ENCODE data around the gene LST1. TPM values are rescaled to one million over a fixed set of nuclear protein-coding genes. Genes with fewer than 3 reads are reported as not detected.

LST1 gene
- total RNA-seq (2022; extraction: Qiagen RNA extraction; ENCODE audit: low read depth): 0.28 to 1.3 TPM in 2 of 5 replicates, not detected in the others

GRCh38 chr6:31586008-31586407, at the start of gene LST1:
Gene LST1, plus strand, starts transcription at chr6:31586277. Its CDS starts 1,023 bp downstream, at chr6:31587300.

DNA sequence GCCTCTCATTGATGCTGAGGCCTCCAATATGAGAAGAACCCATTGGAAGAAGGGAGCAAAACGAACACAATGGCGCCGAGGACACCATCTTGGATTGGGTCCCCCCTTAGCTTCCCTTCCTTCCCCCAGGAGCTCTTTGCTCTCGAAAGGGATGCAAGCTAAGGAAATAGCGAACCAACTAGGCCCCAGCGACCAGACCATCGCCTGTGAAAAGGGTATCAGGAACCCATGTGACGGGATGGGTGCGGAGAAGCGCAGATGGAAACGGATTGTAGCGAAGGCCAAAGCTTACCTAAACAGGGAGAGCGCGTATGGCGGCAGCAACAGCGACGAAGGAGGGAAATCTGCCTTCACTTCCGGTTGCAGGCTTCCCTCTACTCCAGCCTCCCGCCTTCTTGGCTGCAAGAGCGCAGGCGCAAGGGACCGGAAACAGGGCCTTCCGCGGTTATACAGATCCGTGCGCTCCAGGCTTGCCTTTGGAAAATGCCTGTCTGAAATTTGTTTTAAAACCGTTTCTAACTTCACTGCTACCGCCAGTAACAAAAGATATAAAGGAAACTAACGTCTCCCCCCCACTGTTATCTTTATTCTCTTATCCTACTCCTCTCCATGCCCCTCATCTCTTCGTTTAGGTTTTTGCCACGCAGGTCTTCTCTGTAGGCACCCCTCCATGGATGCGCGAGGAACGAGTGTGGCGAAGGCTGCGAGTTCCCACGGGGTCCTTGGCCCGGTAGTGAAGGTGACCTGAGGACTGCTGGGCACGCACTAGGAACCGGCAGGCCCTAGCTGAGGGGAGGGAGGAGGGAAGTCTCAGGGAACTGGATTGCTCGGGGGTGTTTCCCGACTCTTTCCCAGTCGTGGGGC, 44.2 kb upstream of the LST1 start, which contains the start of gene DDX39B:
Gene DDX39B, minus strand, starts transcription at position 346 of the 864 bp plus-strand sequence. CDS start 1,471 bp downstream, outside the sequence.

GRCh38 chr6:31546339-31546957, 39.6 kb upstream of the LST1 start, which contains the start of gene ATP6V1G2:
Gene ATP6V1G2, minus strand, starts transcription at chr6:31546608. Its CDS starts 49 bp downstream, at chr6:31546559.

GRCh38 chr6:31546958-31547726, 38.9 kb upstream of the LST1 start, which contains the start of gene NFKBIL1:
Gene NFKBIL1, plus strand, starts transcription at chr6:31547608. Its CDS starts 87 bp downstream, at chr6:31547695.

GRCh38 chr6:31572041-31572911, 13.8 kb upstream of the LST1 start, which contains the start of gene LTA:
Gene LTA, plus strand, starts transcription at chr6:31572289. Its CDS starts 454 bp downstream, at chr6:31572743.

DNA sequence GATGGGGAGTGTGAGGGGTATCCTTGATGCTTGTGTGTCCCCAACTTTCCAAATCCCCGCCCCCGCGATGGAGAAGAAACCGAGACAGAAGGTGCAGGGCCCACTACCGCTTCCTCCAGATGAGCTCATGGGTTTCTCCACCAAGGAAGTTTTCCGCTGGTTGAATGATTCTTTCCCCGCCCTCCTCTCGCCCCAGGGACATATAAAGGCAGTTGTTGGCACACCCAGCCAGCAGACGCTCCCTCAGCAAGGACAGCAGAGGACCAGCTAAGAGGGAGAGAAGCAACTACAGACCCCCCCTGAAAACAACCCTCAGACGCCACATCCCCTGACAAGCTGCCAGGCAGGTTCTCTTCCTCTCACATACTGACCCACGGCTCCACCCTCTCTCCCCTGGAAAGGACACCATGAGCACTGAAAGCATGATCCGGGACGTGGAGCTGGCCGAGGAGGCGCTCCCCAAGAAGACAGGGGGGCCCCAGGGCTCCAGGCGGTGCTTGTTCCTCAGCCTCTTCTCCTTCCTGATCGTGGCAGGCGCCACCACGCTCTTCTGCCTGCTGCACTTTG, 10.7 kb upstream of the LST1 start, which contains the start of gene TNF:
Gene TNF, plus strand, starts transcription at position 231 of the 567 bp plus-strand sequence. Its CDS starts 177 bp downstream, at position 408.

GRCh38 chr6:31582230-31582643, 3.8 kb upstream of the LST1 start, which contains the start of gene LTB:
Gene LTB, minus strand, starts transcription at chr6:31582424. Its CDS starts 7 bp downstream, at chr6:31582417.

DNA sequence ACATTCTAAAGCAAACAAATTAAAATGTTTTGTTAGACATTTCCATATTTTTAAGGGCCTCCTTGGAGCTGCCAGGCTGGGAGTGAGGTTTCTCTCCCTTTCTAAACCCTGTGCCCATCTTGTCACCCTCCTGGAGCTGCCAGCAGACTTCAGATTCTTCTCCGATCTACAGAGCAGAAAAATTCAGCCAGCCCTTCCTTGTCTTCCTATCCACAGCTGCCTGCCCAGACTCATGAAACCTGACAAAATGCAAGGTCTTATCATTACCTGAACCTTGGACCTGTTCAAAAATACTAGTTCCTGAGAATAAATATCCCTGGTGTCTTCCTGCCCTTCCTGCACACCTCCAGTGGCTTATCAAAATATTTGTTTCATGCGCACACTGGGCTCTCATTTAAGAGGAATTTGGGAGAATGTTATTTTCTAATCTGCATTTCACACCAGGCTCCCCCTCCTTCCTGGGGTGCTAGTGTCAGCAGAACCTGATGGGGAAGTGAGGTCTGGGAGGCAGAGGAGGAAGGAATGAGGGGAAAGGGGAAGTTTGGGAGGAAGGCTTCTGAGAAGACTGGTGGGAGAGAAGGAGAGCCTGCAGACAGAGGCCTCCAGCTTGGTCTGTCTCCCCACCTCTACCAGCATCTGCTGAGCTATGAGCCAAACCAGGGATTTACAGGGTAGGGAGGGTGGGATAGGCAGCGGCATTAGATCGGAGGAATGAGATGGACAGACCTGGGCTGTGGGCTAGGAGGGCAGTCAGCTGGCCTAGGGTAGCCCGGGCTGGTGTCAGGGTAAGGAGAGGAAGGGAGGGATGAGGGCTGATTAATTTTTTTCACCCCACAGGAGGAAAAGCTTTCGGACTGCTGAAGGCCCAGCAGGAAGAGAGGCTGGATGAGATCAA, 28.9 kb downstream of the LST1 start, which contains the start of gene AIF1:
Gene AIF1, plus strand, starts transcription at position 551 of the 895 bp plus-strand sequence. Its CDS starts 96 bp downstream, at position 647.

GRCh38 chr6:31620586-31621319, 34.7 kb downstream of the LST1 start, which contains the start of gene PRRC2A:
Gene PRRC2A, plus strand, starts transcription at chr6:31620715. Its CDS starts 2,075 bp downstream, at chr6:31622790.

Other genes with a start within 250 kb of the LST1 start
- gene HLA-B, start 229.1 kb upstream of the LST1 start, total RNA-seq (2022; extraction: Qiagen RNA extraction; ENCODE audit: low read depth): 24.5 to 36.5 TPM (median 29.0 TPM) in 5 replicates
- 25.6 to 27.7 TPM (median 26.8 TPM) in 5 replicates for gene MICA, start 182.7 kb upstream of the LST1 start, total RNA-seq (2022; extraction: Qiagen RNA extraction; ENCODE audit: low read depth)
- 6.0 to 8.4 TPM (median 7.5 TPM) in 5 replicates for gene MICB, start 88.1 kb upstream of the LST1 start, total RNA-seq (2022; extraction: Qiagen RNA extraction; ENCODE audit: low read depth)
- gene MCCD1, start 57.3 kb upstream of the LST1 start, total RNA-seq (2022; extraction: Qiagen RNA extraction; ENCODE audit: low read depth): not detected in 5 replicates
- 340 to 430 TPM (median 406 TPM) in 5 replicates for gene DDX39B, start 44.3 kb upstream of the LST1 start, total RNA-seq (2022; extraction: Qiagen RNA extraction; ENCODE audit: low read depth)
- 0.48 to 0.86 TPM (median 0.65 TPM) in 5 replicates for gene ATP6V1G2, start 39.7 kb upstream of the LST1 start, total RNA-seq (2022; extraction: Qiagen RNA extraction; ENCODE audit: low read depth)
- gene NFKBIL1, start 38.7 kb upstream of the LST1 start, total RNA-seq (2022; extraction: Qiagen RNA extraction; ENCODE audit: low read depth): 9.3 to 11.8 TPM (median 11.3 TPM) in 5 replicates
- 0.10 TPM in 1 of 5 replicates, not detected in the others for gene LTA, start 14.0 kb upstream of the LST1 start, total RNA-seq (2022; extraction: Qiagen RNA extraction; ENCODE audit: low read depth)
- 0.10 to 0.19 TPM in 2 of 5 replicates, not detected in the others for gene TNF, start 10.7 kb upstream of the LST1 start, total RNA-seq (2022; extraction: Qiagen RNA extraction; ENCODE audit: low read depth)
- 0.25 to 0.57 TPM (median 0.49 TPM) in 4 of 5 replicates, not detected in the other for gene LTB, start 3.9 kb upstream of the LST1 start, total RNA-seq (2022; extraction: Qiagen RNA extraction; ENCODE audit: low read depth)
- gene NCR3, start 6.7 kb downstream of the LST1 start, total RNA-seq (2022; extraction: Qiagen RNA extraction; ENCODE audit: low read depth): not detected in 5 replicates
- gene AIF1, start 29.0 kb downstream of the LST1 start, total RNA-seq (2022; extraction: Qiagen RNA extraction; ENCODE audit: low read depth): not detected in 5 replicates
- gene PRRC2A, start 34.4 kb downstream of the LST1 start, total RNA-seq (2022; extraction: Qiagen RNA extraction; ENCODE audit: low read depth): 64.9 to 89.6 TPM (median 85.2 TPM) in 5 replicates
- 107 to 155 TPM (median 142 TPM) in 5 replicates for gene BAG6, start 66.4 kb downstream of the LST1 start, total RNA-seq (2022; extraction: Qiagen RNA extraction; ENCODE audit: low read depth)
- gene APOM, start 69.6 kb downstream of the LST1 start, total RNA-seq (2022; extraction: Qiagen RNA extraction; ENCODE audit: low read depth): 2.8 to 3.3 TPM (median 2.9 TPM) in 5 replicates
- 10.4 to 12.9 TPM (median 12.5 TPM) in 5 replicates for gene C6orf47, start 74.5 kb downstream of the LST1 start, total RNA-seq (2022; extraction: Qiagen RNA extraction; ENCODE audit: low read depth)
- 10.0 to 13.7 TPM (median 13.3 TPM) in 5 replicates for gene GPANK1, start 78.7 kb downstream of the LST1 start, total RNA-seq (2022; extraction: Qiagen RNA extraction; ENCODE audit: low read depth)
- gene CSNK2B, start 79.8 kb downstream of the LST1 start, total RNA-seq (2022; extraction: Qiagen RNA extraction; ENCODE audit: low read depth): 168 to 197 TPM (median 178 TPM) in 5 replicates
- gene LY6G5B, start 83.7 kb downstream of the LST1 start, total RNA-seq (2022; extraction: Qiagen RNA extraction; ENCODE audit: low read depth): 3.7 to 6.0 TPM (median 4.3 TPM) in 5 replicates
- gene LY6G5C, start 94.8 kb downstream of the LST1 start, total RNA-seq (2022; extraction: Qiagen RNA extraction; ENCODE audit: low read depth): 0.77 to 1.9 TPM (median 1.2 TPM) in 5 replicates
- 14.1 to 20.1 TPM (median 18.3 TPM) in 5 replicates for gene ABHD16A, start 117.0 kb downstream of the LST1 start, total RNA-seq (2022; extraction: Qiagen RNA extraction; ENCODE audit: low read depth)
- not detected in 5 replicates for gene LY6G6F, start 120.6 kb downstream of the LST1 start, total RNA-seq (2022; extraction: Qiagen RNA extraction; ENCODE audit: low read depth)
- not detected in 5 replicates for gene LY6G6D, start 129.1 kb downstream of the LST1 start, total RNA-seq (2022; extraction: Qiagen RNA extraction; ENCODE audit: low read depth)
- 0.20 TPM in 1 of 5 replicates, not detected in the others for gene LY6G6C, start 135.5 kb downstream of the LST1 start, total RNA-seq (2022; extraction: Qiagen RNA extraction; ENCODE audit: low read depth)
- gene MPIG6B, start 137.1 kb downstream of the LST1 start, total RNA-seq (2022; extraction: Qiagen RNA extraction; ENCODE audit: low read depth): not detected in 5 replicates
- 26.5 to 32.4 TPM (median 29.4 TPM) in 5 replicates for gene DDAH2, start 143.0 kb downstream of the LST1 start, total RNA-seq (2022; extraction: Qiagen RNA extraction; ENCODE audit: low read depth)
- 476 to 542 TPM (median 495 TPM) in 5 replicates for gene CLIC1, start 150.3 kb downstream of the LST1 start, total RNA-seq (2022; extraction: Qiagen RNA extraction; ENCODE audit: low read depth)
- gene MSH5, start 153.7 kb downstream of the LST1 start, total RNA-seq (2022; extraction: Qiagen RNA extraction; ENCODE audit: low read depth): 10.2 to 14.3 TPM (median 13.0 TPM) in 5 replicates
- gene SAPCD1, start 176.4 kb downstream of the LST1 start, total RNA-seq (2022; extraction: Qiagen RNA extraction; ENCODE audit: low read depth): 2.0 to 4.2 TPM (median 3.7 TPM) in 5 replicates
- 1.2 to 2.0 TPM (median 1.7 TPM) in 5 replicates for gene VWA7, start 191.1 kb downstream of the LST1 start, total RNA-seq (2022; extraction: Qiagen RNA extraction; ENCODE audit: low read depth)
- 50.9 to 59.8 TPM (median 55.8 TPM) in 5 replicates for gene VARS1, start 209.5 kb downstream of the LST1 start, total RNA-seq (2022; extraction: Qiagen RNA extraction; ENCODE audit: low read depth)
- 54.4 to 77.8 TPM (median 60.7 TPM) in 5 replicates for gene LSM2, start 220.7 kb downstream of the LST1 start, total RNA-seq (2022; extraction: Qiagen RNA extraction; ENCODE audit: low read depth)
- gene HSPA1L, start 229.0 kb downstream of the LST1 start, total RNA-seq (2022; extraction: Qiagen RNA extraction; ENCODE audit: low read depth): 1.2 to 1.5 TPM (median 1.2 TPM) in 5 replicates
- 157 to 340 TPM (median 232 TPM) in 5 replicates for gene HSPA1A, start 229.3 kb downstream of the LST1 start, total RNA-seq (2022; extraction: Qiagen RNA extraction; ENCODE audit: low read depth)
- 120 to 260 TPM (median 177 TPM) in 5 replicates for gene HSPA1B, start 241.5 kb downstream of the LST1 start, total RNA-seq (2022; extraction: Qiagen RNA extraction; ENCODE audit: low read depth)

Measured in A549 treated with RU486 at 1 μM for 4 hours (cell line).